HEK293 (cell line): ENCODE data around the gene TMLHE.

Experiments used
- ZNF112 ChIP-seq: fragments of 450-650 bp; formaldehyde crosslinking; IDR thresholded peaks from 2 replicates; pipeline ENCODE4 v1.5.0; 2017; ENCODE audit warnings: missing biosample characterization, missing genetic modification characterization
- ZNF184 ChIP-seq: fragments of 450-650 bp; IDR thresholded peaks from 2 replicates; pipeline ENCODE4 v1.5.1; 2018; ENCODE audit warnings: missing biosample characterization, mild to moderate bottlenecking, missing genetic modification characterization
- ZNF777 ChIP-seq: fragments of 450-650 bp; formaldehyde crosslinking; IDR thresholded peaks from 2 replicates; pipeline ENCODE4 v1.5.1; 2017; ENCODE audit warnings: missing biosample characterization, missing genetic modification characterization, borderline replicate concordance
- ZSCAN30 ChIP-seq: fragments of 450-650 bp; IDR thresholded peaks from 2 replicates; pipeline ENCODE4 v1.5.1; 2018; ENCODE audit warnings: missing biosample characterization, mild to moderate bottlenecking, missing genetic modification characterization, moderate library complexity
- TF ChIP-seq, protein P1 (sequence below): fragments of 450-650 bp; formaldehyde crosslinking; IDR thresholded peaks from 2 replicates; pipeline ENCODE4 v1.5.1; 2016; ENCODE audit warnings: missing biosample characterization, missing genetic modification characterization

DNA sequence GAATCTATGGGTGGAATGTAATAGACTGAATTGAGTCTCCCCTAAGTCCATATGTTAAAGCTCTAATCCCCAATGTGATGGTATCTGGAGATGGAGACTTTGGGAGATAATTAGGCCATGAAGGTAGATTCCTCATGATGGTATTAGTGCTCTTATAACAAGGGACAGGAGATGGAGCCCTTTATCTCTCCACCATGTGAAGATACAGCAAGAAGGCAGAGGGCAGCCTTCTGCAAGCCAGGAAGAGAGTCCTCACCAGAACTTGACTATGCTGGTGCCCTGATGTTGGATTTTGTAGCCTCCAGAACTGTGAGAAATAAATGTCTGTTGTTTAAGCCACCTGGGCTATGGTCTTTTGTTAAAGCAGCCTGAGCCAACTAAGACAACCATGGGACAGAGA is 78.0 kb downstream of the TMLHE start:
- no peak for TF ChIP-seq ZSCAN30 (tag by site-specific recombination)
- TF ChIP-seq ZNF184 (tag by site-specific recombination) = no peak
- no peak for TF ChIP-seq ZNF112
- no peak for TF ChIP-seq ZNF777 (tag by site-specific recombination)
- TF ChIP-seq, protein P1, sequence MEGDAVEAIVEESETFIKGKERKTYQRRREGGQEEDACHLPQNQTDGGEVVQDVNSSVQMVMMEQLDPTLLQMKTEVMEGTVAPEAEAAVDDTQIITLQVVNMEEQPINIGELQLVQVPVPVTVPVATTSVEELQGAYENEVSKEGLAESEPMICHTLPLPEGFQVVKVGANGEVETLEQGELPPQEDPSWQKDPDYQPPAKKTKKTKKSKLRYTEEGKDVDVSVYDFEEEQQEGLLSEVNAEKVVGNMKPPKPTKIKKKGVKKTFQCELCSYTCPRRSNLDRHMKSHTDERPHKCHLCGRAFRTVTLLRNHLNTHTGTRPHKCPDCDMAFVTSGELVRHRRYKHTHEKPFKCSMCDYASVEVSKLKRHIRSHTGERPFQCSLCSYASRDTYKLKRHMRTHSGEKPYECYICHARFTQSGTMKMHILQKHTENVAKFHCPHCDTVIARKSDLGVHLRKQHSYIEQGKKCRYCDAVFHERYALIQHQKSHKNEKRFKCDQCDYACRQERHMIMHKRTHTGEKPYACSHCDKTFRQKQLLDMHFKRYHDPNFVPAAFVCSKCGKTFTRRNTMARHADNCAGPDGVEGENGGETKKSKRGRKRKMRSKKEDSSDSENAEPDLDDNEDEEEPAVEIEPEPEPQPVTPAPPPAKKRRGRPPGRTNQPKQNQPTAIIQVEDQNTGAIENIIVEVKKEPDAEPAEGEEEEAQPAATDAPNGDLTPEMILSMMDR (tag by site-specific recombination) = peak; percentile 19; the same call in 1 of the 2 replicates
